Neuronal stem cell (in vitro differentiated cells): ENCODE data around the gene ZNF679.

Source experiments
- DNase-seq: peaks from one replicate; pipeline ENCODE4 v3.0.0-alpha.2; 2013; ENCODE audit warnings: low spot score
- H2AFZ ChIP-seq: one replicate; pipeline ENCODE4 v1.6.1; 2013; ENCODE audit warnings: mild to moderate bottlenecking, low read length, inconsistent platforms
- H2AK5ac ChIP-seq: 2 replicates; pipeline ENCODE4 v1.6.1; 2013; ENCODE audit warnings: low read depth, mild to moderate bottlenecking, inconsistent platforms, low read length, moderate library complexity, mixed read lengths
- H2BK120ac ChIP-seq: 2 replicates; pipeline ENCODE4 v1.6.1; 2013; ENCODE audit warnings: low read depth, mild to moderate bottlenecking, inconsistent platforms, low read length, moderate library complexity, mixed read lengths
- H2BK12ac ChIP-seq: one replicate; pipeline ENCODE4 v1.6.1; 2013; ENCODE audit warnings: low read length, inconsistent platforms
- H2BK15ac ChIP-seq: 2 replicates; pipeline ENCODE4 v1.6.1; 2013; ENCODE audit warnings: mild to moderate bottlenecking, low read length, inconsistent platforms, mixed read lengths
- H2BK5ac ChIP-seq: one replicate; pipeline ENCODE4 v1.6.1; 2013; ENCODE audit warnings: inconsistent platforms, mild to moderate bottlenecking, low read length, moderate library complexity
- H3K14ac ChIP-seq: one replicate; pipeline ENCODE4 v1.6.1; 2013; ENCODE audit warnings: low read length, inconsistent platforms
- H3K18ac ChIP-seq: 2 replicates; pipeline ENCODE4 v1.6.1; 2013; ENCODE audit warnings: low read length, inconsistent platforms
- H3K23ac ChIP-seq: 2 replicates; pipeline ENCODE4 v1.6.1; 2013; ENCODE audit warnings: low read depth, mild to moderate bottlenecking, mixed read lengths, low read length, inconsistent platforms; ENCODE audit not compliant: poor library complexity
- H3K27ac ChIP-seq: replicated peaks from 3 replicates; pipeline ENCODE4 v1.5.1; 2013; ENCODE audit warnings: low read length, inconsistent platforms
- H3K27me3 ChIP-seq, 3 experiments: 2 replicates each; pipeline ENCODE4 v1.6.1; 2013; ENCODE audit warnings: low read length in 3 of 3, mild to moderate bottlenecking in 2 of 3, inconsistent platforms in 1 of 3, low read depth in 1 of 3, mixed read lengths in 1 of 3, moderate library complexity in 1 of 3; ENCODE audit not compliant: control insufficient read depth in 3 of 3, insufficient read depth in 3 of 3
- H3K36me3 ChIP-seq, 2 donors: replicated peaks in 1 of 2; 2 replicates each; pipeline ENCODE4 v1.6.1; 2013; ENCODE audit warnings: low read length in 2 of 2; ENCODE audit not compliant: control insufficient read depth in 2 of 2, insufficient read depth in 2 of 2
- H3K4ac ChIP-seq: 2 replicates; pipeline ENCODE4 v1.6.1; 2013; ENCODE audit warnings: inconsistent platforms, mild to moderate bottlenecking, low read length, moderate library complexity
- H3K4me1 ChIP-seq, 2 donors: 1 replicate in 1 of 2; 2 replicates in 1 of 2; pipeline ENCODE4 v1.6.1; 2013; ENCODE audit warnings: low read length in 2 of 2, low read depth in 1 of 2; ENCODE audit not compliant: control insufficient read depth in 2 of 2, insufficient read depth in 1 of 2
- H3K4me2 ChIP-seq: one replicate; pipeline ENCODE4 v1.6.1; 2013; ENCODE audit warnings: mild to moderate bottlenecking, low read length, inconsistent platforms; ENCODE audit not compliant: insufficient read depth, poor library complexity, severe bottlenecking
- H3K4me3 ChIP-seq, 2 donors: 2 replicates each; pipeline ENCODE4 v1.5.1; 2013; ENCODE audit warnings: low read length in 2 of 2, mild to moderate bottlenecking in 2 of 2, inconsistent platforms in 1 of 2, moderate library complexity in 1 of 2
- H3K79me1 ChIP-seq: one replicate; pipeline ENCODE4 v1.6.1; 2013; ENCODE audit warnings: low read depth, mild to moderate bottlenecking, inconsistent platforms, low read length, moderate library complexity
- H3K9ac ChIP-seq: one replicate; pipeline ENCODE4 v1.6.1; 2013; ENCODE audit warnings: mild to moderate bottlenecking, low read depth, low read length, inconsistent platforms; ENCODE audit not compliant: poor library complexity
- H3K9me3 ChIP-seq, 2 donors: replicated peaks in 1 of 2; 2 replicates each; pipeline versions ENCODE3 to v1.6.1; 2013; ENCODE audit warnings: low read length in 2 of 2, mild to moderate bottlenecking in 2 of 2, inconsistent platforms in 1 of 2, low read depth in 1 of 2, mixed read lengths in 1 of 2, moderate library complexity in 1 of 2; ENCODE audit not compliant: control insufficient read depth in 2 of 2, insufficient read depth in 1 of 2
- H4K8ac ChIP-seq: one replicate; pipeline ENCODE4 v1.6.1; 2013; ENCODE audit warnings: low read depth, mild to moderate bottlenecking, inconsistent platforms, low read length, moderate library complexity
- H4K91ac ChIP-seq: one replicate; pipeline ENCODE4 v1.6.1; 2013; ENCODE audit warnings: low read length, low read depth, mild to moderate bottlenecking, inconsistent platforms; ENCODE audit not compliant: poor library complexity
- WGBS, 2 donors: extraction: QIAGEN DNeasy Blood & Tissue Kit; methylation state at CpG; one replicate each; pipeline ENCODE4 v1.1.7; 2013; ENCODE audit warnings: missing lambda C conversion rate in 2 of 2, mixed read lengths in 1 of 2; ENCODE audit not compliant: insufficient read length in 2 of 2, insufficient replicate concordance in 1 of 2; ENCODE audit errors: extremely low coverage in 2 of 2; 5-methylcytosine and 5-hydroxymethylcytosine counted together

The ZNF679 gene

GRCh38 chr7:64183126-64183742 lies 45.0 kb upstream of the ZNF679 start:
- no peak overlapping the region for H2BK5ac ChIP-seq
- H2BK15ac ChIP-seq, result no peak overlapping the region
- no peak overlapping the region for H2BK120ac ChIP-seq
- H3K18ac ChIP-seq, result no peak overlapping the region
- no peak overlapping the region for H3K23ac ChIP-seq
- no peak overlapping the region for H2BK12ac ChIP-seq
- no peak overlapping the region for H2AFZ ChIP-seq
- no peak overlapping the region for H3K4ac ChIP-seq
- H3K4me2 ChIP-seq, result no peak overlapping the region
- no peak overlapping the region for H3K14ac ChIP-seq
- no peak for DNase-seq
- H3K9me3 ChIP-seq, result peaks cover 0 to 37% of the 10 kb centered on the region in 2 donors
- WGBS, 2 donors, result no CpG with 5 or more reads among the region's 31 CpGs
- H3K27ac ChIP-seq, result no peak overlapping the region
- H3K9ac ChIP-seq, result no peak overlapping the region
- H4K8ac ChIP-seq, result no peak overlapping the region
- H3K27me3 ChIP-seq, result no peaks in the 10 kb centered on the region
- no peaks in the 10 kb centered on the region for H3K36me3 ChIP-seq
- H3K79me1 ChIP-seq, result no peaks in the 10 kb centered on the region
- H2AK5ac ChIP-seq, result no peak overlapping the region
- no peak overlapping the region for H4K91ac ChIP-seq
- no peak overlapping the region for H3K4me3 ChIP-seq
- H3K4me1 ChIP-seq, result no peaks in the 10 kb centered on the region

- H2BK12ac ChIP-seq, result no peak overlapping the region
- H3K14ac ChIP-seq, result peak overlapping the region; percentile 21
- no peaks in the 10 kb centered on the region for H3K79me1 ChIP-seq
- H3K27me3 ChIP-seq, result no peaks in the 10 kb centered on the region
- WGBS, 2 donors, result no CpG with 5 or more reads among the region's 13 CpGs
- H3K4me3 ChIP-seq, result no peak overlapping the region
- no peak overlapping the region for H3K27ac ChIP-seq
- no peaks in the 10 kb centered on the region for H3K36me3 ChIP-seq
- no peak for DNase-seq
- no peak overlapping the region for H4K8ac ChIP-seq
- no peak overlapping the region for H3K9ac ChIP-seq
- H3K18ac ChIP-seq, result no peak overlapping the region
- no peak overlapping the region for H2BK5ac ChIP-seq
- no peak overlapping the region for H2BK120ac ChIP-seq
- H3K9me3 ChIP-seq, result peaks cover 0 to 37% of the 10 kb centered on the region in 2 donors
- no peak overlapping the region for H4K91ac ChIP-seq
- H3K4me2 ChIP-seq, result no peak overlapping the region
- no peak overlapping the region for H3K23ac ChIP-seq
- H2AFZ ChIP-seq, result no peak overlapping the region
- H2AK5ac ChIP-seq, result no peak overlapping the region
- H3K4me1 ChIP-seq, result no peaks in the 10 kb centered on the region
- H3K4ac ChIP-seq, result no peak overlapping the region
- no peak overlapping the region for H2BK15ac ChIP-seq
These were observed 44.4 kb upstream of the ZNF679 start for GRCh38 chr7:64183827-64184372.

- Histone ChIP-seq H3K4me2 (no peak overlapping the region), H3K18ac (no peak overlapping the region), H3K27ac (no peak overlapping the region), H2BK5ac (no peak overlapping the region), H3K4me3 (no peak overlapping the region), H4K8ac (no peak overlapping the region), H2BK15ac (no peak overlapping the region), H3K79me1 (no peaks in the 10 kb centered on the region), H3K27me3 (no peaks in the 10 kb centered on the region), H3K23ac (no peak overlapping the region), H2BK12ac (no peak overlapping the region), H3K4ac (no peak overlapping the region), H3K4me1 (no peaks in the 10 kb centered on the region), H2BK120ac (no peak overlapping the region), H4K91ac (no peak overlapping the region), H2AFZ (no peak overlapping the region), H3K14ac (peak overlapping the region; percentile 21), H3K9ac (no peak overlapping the region), H3K36me3 (no peaks in the 10 kb centered on the region), H2AK5ac (no peak overlapping the region), H3K9me3 (peaks cover 0 to 37% of the 10 kb centered on the region in 2 donors)
- WGBS, 2 donors, result no CpG with 5 or more reads among the region's 12 CpGs
- DNase-seq, result no peak
These were observed 43.9 kb upstream of the ZNF679 start for GRCh38 chr7:64184376-64184775.

GRCh38 chr7:64187408-64187807 lies 40.9 kb upstream of the ZNF679 start:
- no peak for DNase-seq
- Histone ChIP-seq H3K9ac (no peak overlapping the region), H2BK5ac (no peak overlapping the region), H4K8ac (no peak overlapping the region), H3K14ac (no peak overlapping the region), H3K4me2 (no peak overlapping the region), H3K36me3 (no peaks in the 10 kb centered on the region), H3K18ac (no peak overlapping the region), H4K91ac (no peak overlapping the region), H3K27ac (no peak overlapping the region), H2BK120ac (no peak overlapping the region), H3K79me1 (no peaks in the 10 kb centered on the region), H3K23ac (no peak overlapping the region), H3K9me3 (peaks cover 0 to 30% of the 10 kb centered on the region in 2 donors), H2AK5ac (no peak overlapping the region), H3K4me1 (no peaks in the 10 kb centered on the region), H3K4me3 (no peak overlapping the region), H3K27me3 (no peaks in the 10 kb centered on the region), H3K4ac (no peak overlapping the region), H2BK12ac (no peak overlapping the region), H2AFZ (no peak overlapping the region), H2BK15ac (no peak overlapping the region)
- no CpG with 5 or more reads among the region's 3 CpGs for WGBS, 2 donors
